ENCODE data around the gene AUH.

The AUH gene

DNA sequence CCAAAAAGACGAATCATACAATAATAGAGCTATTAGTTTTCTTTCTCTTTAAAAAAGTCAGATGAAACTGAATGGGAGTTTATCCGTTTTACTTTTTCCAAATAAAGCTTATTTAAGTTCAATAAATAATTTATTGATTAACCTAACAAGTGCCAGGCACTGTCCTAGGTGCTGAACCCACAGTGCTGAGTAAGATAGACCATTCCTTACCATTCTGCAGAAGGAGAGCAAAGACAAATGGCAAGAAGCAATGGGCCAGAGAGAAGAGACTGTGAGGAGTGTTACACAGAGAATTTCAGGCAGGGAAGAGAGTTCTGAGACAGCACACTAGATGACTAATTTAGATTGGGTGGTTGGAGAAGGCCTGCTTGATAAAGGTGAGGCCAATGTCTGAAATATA, 127.2 kb downstream of the AUH start:
- CTCF ChIA-PET: no interaction called here
- POLR2A ChIA-PET: no interaction called here
- TF ChIP-seq FOXK2 (IDR thresholded peaks at IDR 0.05) (no peak), SUZ12 (IDR thresholded peaks at IDR 0.05) (no peak), ELF4 (IDR thresholded peaks at IDR 0.05) (no peak), NFRKB (IDR thresholded peaks at IDR 0.05) (no peak), SP1 (IDR thresholded peaks at IDR 0.05) (no peak), CTBP1 (IDR thresholded peaks at IDR 0.05; ENCODE audit: borderline replicate concordance) (no peak), ZNF384 (IDR thresholded peaks at IDR 0.05) (no peak), TARDBP (IDR thresholded peaks at IDR 0.05) (no peak), FOXM1 (IDR thresholded peaks at IDR 0.05; ENCODE audit: borderline replicate concordance) (no peak), FOXA1 (IDR thresholded peaks at IDR 0.05) (no peak), ARNT (IDR thresholded peaks at IDR 0.05) (no peak), L3MBTL2 (conservative IDR thresholded peaks at IDR 0.05) (no peak), BHLHE40 (IDR thresholded peaks at IDR 0.05; ENCODE audit: borderline replicate concordance) (no peak), LEF1 (IDR thresholded peaks at IDR 0.05; ENCODE audit: borderline replicate concordance) (no peak), HDGF (IDR thresholded peaks at IDR 0.05; ENCODE audit: borderline replicate concordance) (no peak)
- TF ChIP-seq, protein P1, sequence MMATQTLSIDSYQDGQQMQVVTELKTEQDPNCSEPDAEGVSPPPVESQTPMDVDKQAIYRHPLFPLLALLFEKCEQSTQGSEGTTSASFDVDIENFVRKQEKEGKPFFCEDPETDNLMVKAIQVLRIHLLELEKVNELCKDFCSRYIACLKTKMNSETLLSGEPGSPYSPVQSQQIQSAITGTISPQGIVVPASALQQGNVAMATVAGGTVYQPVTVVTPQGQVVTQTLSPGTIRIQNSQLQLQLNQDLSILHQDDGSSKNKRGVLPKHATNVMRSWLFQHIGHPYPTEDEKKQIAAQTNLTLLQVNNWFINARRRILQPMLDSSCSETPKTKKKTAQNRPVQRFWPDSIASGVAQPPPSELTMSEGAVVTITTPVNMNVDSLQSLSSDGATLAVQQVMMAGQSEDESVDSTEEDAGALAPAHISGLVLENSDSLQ (IDR thresholded peaks at IDR 0.05): no peak
- DNase-seq (ENCODE audit: extremely low spot score): no peak

DNA sequence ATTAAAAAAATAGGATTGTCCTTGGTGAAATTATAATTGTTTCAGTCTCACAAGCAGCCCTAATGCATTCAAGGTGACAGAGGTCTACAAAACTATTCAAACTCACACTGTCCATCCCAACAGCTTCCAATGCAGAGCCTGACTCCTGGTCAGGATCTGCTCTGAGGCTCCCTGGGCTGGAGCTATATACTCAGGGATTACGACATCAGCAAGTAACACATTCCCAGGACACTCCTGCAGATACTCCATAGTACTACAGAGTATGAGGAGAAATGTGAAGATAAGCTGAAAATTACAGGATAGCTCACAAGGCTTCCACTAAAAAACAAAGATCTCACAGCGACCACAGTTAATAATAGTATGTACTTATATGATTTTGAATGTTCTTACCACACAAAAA, 130.1 kb downstream of the AUH start:
- TF ChIP-seq L3MBTL2 (conservative IDR thresholded peaks at IDR 0.05) (no peak), CTBP1 (IDR thresholded peaks at IDR 0.05; ENCODE audit: borderline replicate concordance) (no peak), SP1 (IDR thresholded peaks at IDR 0.05) (no peak), FOXK2 (IDR thresholded peaks at IDR 0.05) (no peak), FOXM1 (IDR thresholded peaks at IDR 0.05; ENCODE audit: borderline replicate concordance) (no peak), TARDBP (IDR thresholded peaks at IDR 0.05) (no peak), LEF1 (IDR thresholded peaks at IDR 0.05; ENCODE audit: borderline replicate concordance) (no peak), FOXA1 (IDR thresholded peaks at IDR 0.05) (no peak), SUZ12 (IDR thresholded peaks at IDR 0.05) (no peak), ARNT (IDR thresholded peaks at IDR 0.05) (no peak), HDGF (IDR thresholded peaks at IDR 0.05; ENCODE audit: borderline replicate concordance) (no peak), ELF4 (IDR thresholded peaks at IDR 0.05) (no peak), NFRKB (IDR thresholded peaks at IDR 0.05) (no peak)
- TF ChIP-seq, protein P1 (IDR thresholded peaks at IDR 0.05): no peak
- ChIA-PET CTCF (no interaction called here), POLR2A (no interaction called here)
- no peak for DNase-seq (ENCODE audit: extremely low spot score)

DNA sequence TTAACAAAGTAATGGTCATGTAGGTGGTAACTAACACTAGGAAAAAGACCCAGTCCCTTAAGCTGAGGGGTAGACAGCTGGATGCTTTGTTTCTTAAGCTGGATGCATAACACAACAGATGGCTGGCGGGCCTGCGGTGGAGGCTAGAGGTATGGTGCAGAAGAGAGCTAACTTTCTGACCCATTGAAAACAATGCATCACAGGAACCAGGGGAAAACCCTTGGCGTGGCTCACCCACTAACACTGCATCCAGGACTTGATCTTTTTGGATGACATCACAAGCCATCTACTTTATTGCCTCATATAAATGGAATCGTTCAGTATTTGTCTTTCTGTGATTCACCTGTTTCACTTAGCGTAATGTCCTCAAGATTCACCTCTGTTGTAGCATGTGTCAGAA, 138.7 kb downstream of the AUH start:
- ChIA-PET POLR2A (no interaction called here), CTCF (no interaction called here)
- TF ChIP-seq LEF1 (IDR thresholded peaks at IDR 0.05; ENCODE audit: borderline replicate concordance): no peak
- TF ChIP-seq FOXM1 (IDR thresholded peaks at IDR 0.05; ENCODE audit: borderline replicate concordance): no peak
- TF ChIP-seq, protein P1 (IDR thresholded peaks at IDR 0.05): no peak
- TF ChIP-seq ZNF384 (IDR thresholded peaks at IDR 0.05): no peak
- no peak for TF ChIP-seq L3MBTL2 (conservative IDR thresholded peaks at IDR 0.05)
- TF ChIP-seq TARDBP (IDR thresholded peaks at IDR 0.05): no peak
- TF ChIP-seq FOXK2 (IDR thresholded peaks at IDR 0.05): no peak
- no peak for TF ChIP-seq SUZ12 (IDR thresholded peaks at IDR 0.05)
- no peak for TF ChIP-seq NFRKB (IDR thresholded peaks at IDR 0.05)
- TF ChIP-seq CTBP1 (IDR thresholded peaks at IDR 0.05; ENCODE audit: borderline replicate concordance): no peak
- no peak for TF ChIP-seq SP1 (IDR thresholded peaks at IDR 0.05)
- no peak for TF ChIP-seq BHLHE40 (IDR thresholded peaks at IDR 0.05; ENCODE audit: borderline replicate concordance)
- DNase-seq (ENCODE audit: extremely low spot score): no peak

DNA sequence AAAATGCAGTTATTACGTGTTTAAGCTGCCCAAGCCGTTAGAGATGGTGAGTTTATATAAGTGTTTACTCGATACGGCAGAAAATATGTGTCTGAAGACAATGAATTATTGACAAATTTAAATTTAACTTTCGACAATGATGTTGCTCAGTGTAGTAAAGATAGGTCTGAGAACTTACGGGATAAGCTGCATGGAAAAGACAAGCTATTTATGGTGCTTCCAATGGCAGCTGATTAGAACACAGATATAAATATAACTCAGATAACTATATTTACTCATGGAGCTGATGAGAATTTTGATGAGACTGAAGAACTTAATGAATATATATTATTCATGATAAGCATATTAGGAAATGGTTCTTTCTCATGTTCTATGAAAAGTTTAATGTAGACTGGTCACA, 139.3 kb downstream of the AUH start:
- TF ChIP-seq FOXA1 (IDR thresholded peaks at IDR 0.05) (no peak), LEF1 (IDR thresholded peaks at IDR 0.05; ENCODE audit: borderline replicate concordance) (no peak), NFRKB (IDR thresholded peaks at IDR 0.05) (no peak), FOXM1 (IDR thresholded peaks at IDR 0.05; ENCODE audit: borderline replicate concordance) (no peak), CTBP1 (IDR thresholded peaks at IDR 0.05; ENCODE audit: borderline replicate concordance) (no peak), FOXK2 (IDR thresholded peaks at IDR 0.05) (no peak), ELF4 (IDR thresholded peaks at IDR 0.05) (no peak), BHLHE40 (IDR thresholded peaks at IDR 0.05; ENCODE audit: borderline replicate concordance) (no peak)
- ChIA-PET POLR2A (no interaction called here), CTCF (no interaction called here)
- DNase-seq (ENCODE audit: extremely low spot score): no peak

DNA sequence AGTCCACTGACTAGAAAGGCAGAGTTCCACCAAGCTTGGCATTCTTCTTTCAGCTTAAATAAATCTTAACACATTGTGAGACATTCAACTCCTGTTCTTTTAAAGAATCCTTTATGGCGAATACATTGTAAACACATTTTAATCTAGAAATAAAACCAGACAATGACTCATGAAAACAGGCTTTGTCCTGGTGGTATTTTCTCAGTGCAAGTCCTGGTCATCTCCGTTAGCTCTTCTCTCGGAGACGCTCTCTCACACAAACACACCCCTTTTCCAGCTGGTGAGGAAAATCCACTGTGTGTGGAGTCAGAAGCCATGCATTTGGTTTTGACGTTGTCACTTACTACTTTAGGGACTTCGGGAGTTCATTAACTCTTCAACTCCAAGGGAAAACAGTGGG, 140.4 kb downstream of the AUH start:
- ChIA-PET POLR2A (no interaction called here), CTCF (no interaction called here)
- no peak for TF ChIP-seq HDGF (IDR thresholded peaks at IDR 0.05; ENCODE audit: borderline replicate concordance)
- no peak for TF ChIP-seq FOXK2 (IDR thresholded peaks at IDR 0.05)
- TF ChIP-seq SP1 (IDR thresholded peaks at IDR 0.05): no peak
- TF ChIP-seq BHLHE40 (IDR thresholded peaks at IDR 0.05; ENCODE audit: borderline replicate concordance): no peak
- no peak for TF ChIP-seq CTBP1 (IDR thresholded peaks at IDR 0.05; ENCODE audit: borderline replicate concordance)
- no peak for TF ChIP-seq SUZ12 (IDR thresholded peaks at IDR 0.05)
- TF ChIP-seq FOXM1 (IDR thresholded peaks at IDR 0.05; ENCODE audit: borderline replicate concordance): no peak
- no peak for TF ChIP-seq ZNF384 (IDR thresholded peaks at IDR 0.05)
- TF ChIP-seq FOXA1 (IDR thresholded peaks at IDR 0.05): no peak
- TF ChIP-seq ARNT (IDR thresholded peaks at IDR 0.05): no peak
- TF ChIP-seq L3MBTL2 (conservative IDR thresholded peaks at IDR 0.05): no peak
- no peak for TF ChIP-seq NFRKB (IDR thresholded peaks at IDR 0.05)
- TF ChIP-seq, protein P1 (IDR thresholded peaks at IDR 0.05): no peak
- TF ChIP-seq TARDBP (IDR thresholded peaks at IDR 0.05): no peak
- no peak for TF ChIP-seq LEF1 (IDR thresholded peaks at IDR 0.05; ENCODE audit: borderline replicate concordance)
- no peak for TF ChIP-seq ELF4 (IDR thresholded peaks at IDR 0.05)
- DNase-seq (ENCODE audit: extremely low spot score): no peak

Measured in HEK293T (cell line).